Left lung (tissue), 10 donors: Measurements from ENCODE around the gene GATA6. TPM values are rescaled to one million over a fixed set of nuclear protein-coding genes. Genes with fewer than 3 reads are reported as not detected.

Experiments used
- ATAC-seq: fragments of 200-7000 bp; cut with Tn5 transposase; one replicate; pipeline ENCODE4 v1.9.1; 2020; ENCODE audit warnings: moderate library complexity
- DNase-seq, 4 donors: peaks; one replicate each; pipeline ENCODE4 v3.0.0-alpha.2; 2013 to 2020
- H3K27ac ChIP-seq, 2 donors: fragments of 200-600 bp; sonication (generic) in 1 of 2; one replicate each; pipeline versions ENCODE4 v1.5.0 to v1.8.0; 2020 to 2021
- H3K27me3 ChIP-seq, 2 donors: fragments of 200-600 bp; sonication (generic) in 1 of 2; one replicate each; pipeline versions ENCODE4 v1.5.0 to v1.8.0; 2020 to 2021
- H3K36me3 ChIP-seq, 2 donors: fragments of 200-600 bp; sonication (generic) in 1 of 2; one replicate each; pipeline versions ENCODE4 v1.5.0 to v1.8.0; 2020 to 2021
- H3K4me1 ChIP-seq, 2 donors: fragments of 200-600 bp; one replicate each; pipeline ENCODE4 v1.8.0; 2021
- H3K4me3 ChIP-seq, 2 donors: fragments of 200-600 bp; sonication (generic) in 1 of 2; one replicate each; pipeline versions ENCODE4 v1.5.0 to v1.8.0; 2020 to 2021; ENCODE audit warnings: mild to moderate bottlenecking in 1 of 2
- H3K9me3 ChIP-seq, 2 donors: fragments of 200-600 bp; sonication (generic) in 1 of 2; one replicate each; pipeline versions ENCODE4 v1.5.0 to v1.8.0; 2020 to 2021
- intact Hi-C, 2 donors: fragments of 100-400 bp; cut with DNase I; formaldehyde crosslinking; loops; one replicate each; pipeline versions ENCODE4 v1.11.2 to v1.14.2; 2022
- polyA plus RNA-seq, 6 donors: library from polyadenylated mRNA; unstranded; fragments of 120-200 nt; gene quantifications; one replicate each; pipeline ENCODE4 v1.2.1, GENCODE V29; 2013; ENCODE audit not compliant: insufficient read length in 6 of 6
- total RNA-seq, 2 donors: library from RNA; stranded (reverse); fragmentation: NEBNext Ultra II Directional; extraction: Animal tissue kit (Norgen Biotek cat#: 25700); gene quantifications; one replicate each; pipeline ENCODE4 v1.2.1, GENCODE V29; 2021
- TF ChIP-seq, protein P1 (sequence below), 2 donors: fragments of 200-600 bp; sonication (generic) in 1 of 2; IDR thresholded peaks; one replicate each; pipeline versions ENCODE4 v1.5.0 to v1.8.0; 2021; ENCODE audit warnings: antibody characterized with exemption in 2 of 2
- donor health status: DM: no; HTN: yes; CAD: no.
- donor health status: DM: no; HTN: no; CAD: no.

The GATA6 gene
- total and polyA plus RNA-seq, 8 donors, result 20.6 to 71.3 (median 56.8) TPM

DNA sequence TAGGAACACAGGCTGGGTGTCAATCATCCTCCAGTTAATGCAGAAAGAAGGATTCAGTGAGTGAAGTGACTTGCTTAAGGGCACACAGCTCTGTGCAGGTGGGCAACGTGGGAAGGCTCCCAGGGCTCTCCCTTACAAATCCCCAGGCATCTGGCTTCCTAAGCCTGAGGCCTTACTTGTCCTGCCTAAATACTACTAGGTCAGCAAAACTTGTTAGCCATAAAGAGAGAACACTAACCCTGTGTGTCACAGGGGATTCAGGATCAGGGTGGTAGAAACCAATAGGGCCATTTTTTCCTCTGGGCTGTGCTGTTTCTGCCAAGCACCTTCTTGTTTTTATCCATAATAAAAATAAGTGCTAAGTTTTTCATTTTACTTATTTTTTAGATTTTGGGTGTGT is 55.0 kb downstream of the GATA6 start:
- H3K27ac ChIP-seq, result no peak overlapping the region
- no peak overlapping the region for H3K4me3 ChIP-seq
- DNase-seq, result no peak
- ATAC-seq, result no peak
- H3K9me3 ChIP-seq, result no peaks in the 10 kb centered on the region
- TF ChIP-seq, protein P1, sequence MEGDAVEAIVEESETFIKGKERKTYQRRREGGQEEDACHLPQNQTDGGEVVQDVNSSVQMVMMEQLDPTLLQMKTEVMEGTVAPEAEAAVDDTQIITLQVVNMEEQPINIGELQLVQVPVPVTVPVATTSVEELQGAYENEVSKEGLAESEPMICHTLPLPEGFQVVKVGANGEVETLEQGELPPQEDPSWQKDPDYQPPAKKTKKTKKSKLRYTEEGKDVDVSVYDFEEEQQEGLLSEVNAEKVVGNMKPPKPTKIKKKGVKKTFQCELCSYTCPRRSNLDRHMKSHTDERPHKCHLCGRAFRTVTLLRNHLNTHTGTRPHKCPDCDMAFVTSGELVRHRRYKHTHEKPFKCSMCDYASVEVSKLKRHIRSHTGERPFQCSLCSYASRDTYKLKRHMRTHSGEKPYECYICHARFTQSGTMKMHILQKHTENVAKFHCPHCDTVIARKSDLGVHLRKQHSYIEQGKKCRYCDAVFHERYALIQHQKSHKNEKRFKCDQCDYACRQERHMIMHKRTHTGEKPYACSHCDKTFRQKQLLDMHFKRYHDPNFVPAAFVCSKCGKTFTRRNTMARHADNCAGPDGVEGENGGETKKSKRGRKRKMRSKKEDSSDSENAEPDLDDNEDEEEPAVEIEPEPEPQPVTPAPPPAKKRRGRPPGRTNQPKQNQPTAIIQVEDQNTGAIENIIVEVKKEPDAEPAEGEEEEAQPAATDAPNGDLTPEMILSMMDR (IDR thresholded peaks at IDR 0.05), result no peak
- H3K27me3 ChIP-seq, result no peaks in the 10 kb centered on the region
- no peaks in the 10 kb centered on the region for H3K36me3 ChIP-seq
- no peaks in the 10 kb centered on the region for H3K4me1 ChIP-seq
- intact Hi-C loops, result no loop called here

DNA sequence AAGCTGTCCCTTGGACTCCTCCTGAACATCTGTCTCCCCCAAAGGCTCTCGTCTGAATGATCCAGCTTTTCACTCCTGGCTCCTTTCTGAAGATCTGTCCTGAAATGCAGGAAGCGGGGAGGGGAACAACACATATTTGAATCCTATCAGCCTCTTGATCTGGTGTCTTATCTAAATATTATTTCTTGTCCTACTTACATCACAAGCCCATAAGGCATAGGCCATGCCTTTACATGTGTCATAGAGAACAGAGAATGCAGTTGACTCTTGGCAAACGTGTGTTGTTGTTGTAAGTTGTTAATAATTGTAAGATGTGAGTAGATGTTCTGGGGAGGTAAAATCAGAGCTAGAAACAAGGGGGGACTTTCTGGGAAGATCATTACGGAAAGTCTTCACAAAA is 57.4 kb downstream of the GATA6 start:
- intact Hi-C loops, result no loop called here
- no peak for ATAC-seq
- Histone ChIP-seq H3K4me3 (no peak overlapping the region), H3K4me1 (no peaks in the 10 kb centered on the region), H3K27ac (no peak overlapping the region), H3K27me3 (no peaks in the 10 kb centered on the region), H3K9me3 (no peaks in the 10 kb centered on the region), H3K36me3 (no peaks in the 10 kb centered on the region)
- no peak for DNase-seq
- TF ChIP-seq, protein P1 (IDR thresholded peaks at IDR 0.05), result no peak

DNA sequence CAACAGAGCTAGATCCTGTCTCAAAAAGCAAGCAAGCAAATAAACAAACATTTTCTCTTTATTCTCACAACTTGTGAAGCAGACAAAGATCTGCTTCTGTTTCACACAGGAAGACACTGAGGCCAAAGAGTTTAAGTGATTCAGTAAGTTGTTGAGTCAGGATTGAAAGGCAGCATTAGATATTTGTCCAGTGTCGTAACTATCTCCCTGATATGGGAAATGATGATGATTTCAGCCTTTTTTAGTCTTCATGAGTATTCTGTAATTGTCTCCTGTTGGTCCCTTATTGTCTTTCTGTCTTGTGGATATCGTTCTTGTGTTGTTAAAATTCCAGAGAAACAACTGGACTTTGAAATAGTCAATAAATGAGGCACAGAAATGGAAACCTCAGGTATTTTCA is 59.6 kb downstream of the GATA6 start:
- no peaks in the 10 kb centered on the region for H3K9me3 ChIP-seq
- intact Hi-C loops, result no loop called here
- TF ChIP-seq, protein P1 (IDR thresholded peaks at IDR 0.05), result no peak
- DNase-seq (no peak), ATAC-seq (no peak)
- no peaks in the 10 kb centered on the region for H3K27me3 ChIP-seq
- H3K36me3 ChIP-seq, result no peaks in the 10 kb centered on the region
- H3K4me3 ChIP-seq, result no peak overlapping the region
- no peak overlapping the region for H3K27ac ChIP-seq
- no peaks in the 10 kb centered on the region for H3K4me1 ChIP-seq

DNA sequence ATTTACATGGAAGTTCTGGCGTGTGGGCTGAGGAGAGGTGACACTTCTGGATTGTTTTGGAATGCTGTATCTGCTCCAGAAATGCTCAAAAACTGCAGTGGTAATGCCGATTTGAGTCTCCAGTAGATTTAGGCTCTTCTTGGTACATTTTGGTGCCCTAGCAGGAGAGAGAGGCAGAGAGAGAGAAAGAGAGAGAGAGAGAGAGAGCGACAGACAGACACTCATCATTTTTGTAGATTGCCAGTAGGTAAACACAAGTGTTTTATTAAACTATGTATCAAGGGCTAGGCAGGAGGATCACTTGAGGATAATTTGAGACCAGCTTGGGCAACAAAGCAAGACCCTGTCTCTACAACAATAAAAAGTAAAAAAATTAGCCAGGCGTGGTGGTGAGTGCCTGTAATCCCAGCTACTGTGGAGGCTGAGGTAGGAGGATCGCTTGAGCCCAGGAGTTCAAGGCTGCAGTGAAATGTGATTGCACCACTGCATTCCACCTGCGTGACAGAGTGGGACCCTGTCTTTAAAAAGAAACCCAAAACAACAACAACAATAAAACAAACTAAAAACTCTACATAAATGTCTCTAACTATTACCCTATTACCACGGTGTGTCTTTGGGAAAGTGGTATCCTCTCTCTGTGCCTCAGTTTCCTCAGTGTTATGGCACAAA is 60.2 kb downstream of the GATA6 start:
- Histone ChIP-seq H3K36me3 (no peaks in the 10 kb centered on the region), H3K9me3 (no peaks in the 10 kb centered on the region), H3K4me3 (no peak overlapping the region), H3K27ac (no peak overlapping the region), H3K27me3 (no peaks in the 10 kb centered on the region), H3K4me1 (no peaks in the 10 kb centered on the region)
- TF ChIP-seq, protein P1 (IDR thresholded peaks at IDR 0.05), result no peak
- ATAC-seq, result no peak
- intact Hi-C loops, result no loop called here
- DNase-seq, result no peak

DNA sequence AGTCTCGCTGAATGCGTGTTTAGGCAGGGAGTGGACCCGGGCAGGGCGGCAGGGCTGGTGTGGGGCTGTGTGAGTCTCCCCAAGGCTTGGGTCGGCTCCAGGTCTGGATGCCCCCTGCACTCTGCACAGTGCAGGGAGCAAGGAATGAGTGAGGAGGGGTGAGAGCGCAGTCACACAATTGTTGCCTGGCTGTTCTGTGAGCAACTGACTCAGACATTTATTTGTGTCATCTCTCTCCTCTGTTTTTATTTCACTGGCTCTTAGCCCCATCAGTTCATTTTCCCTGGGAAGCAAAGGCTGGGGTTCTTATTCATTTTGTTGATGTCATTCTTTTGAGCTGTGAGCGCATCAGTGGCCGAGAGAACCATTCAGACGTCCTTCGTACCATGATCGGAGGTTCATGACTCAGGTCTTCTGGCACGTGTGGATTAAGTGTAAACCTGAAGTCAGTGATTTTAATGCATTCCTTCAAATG is 61.1 kb downstream of the GATA6 start:
- TF ChIP-seq, protein P1 (IDR thresholded peaks at IDR 0.05), result no peak
- DNase-seq (no peak), ATAC-seq (no peak)
- H3K9me3 ChIP-seq, result no peaks in the 10 kb centered on the region
- H3K27me3 ChIP-seq, result no peaks in the 10 kb centered on the region
- H3K4me3 ChIP-seq, result no peak overlapping the region
- no peak overlapping the region for H3K27ac ChIP-seq
- H3K4me1 ChIP-seq, result no peaks in the 10 kb centered on the region
- no peaks in the 10 kb centered on the region for H3K36me3 ChIP-seq
- intact Hi-C loops, result no loop called here
